CD4-positive, alpha-beta T cell treated with Interleukin-21 for 1 hour (primary cell): ENCODE data around the gene KRTAP12-4.
"Not testable (repeated sequence)": the region's sequence is repeated elsewhere in the genome, so short reads cannot be mapped to it uniquely, and the experiment has no call there.

Experiments used
- DNase-seq: peaks from one replicate; pipeline ENCODE4 v3.0.0-alpha.2; 2020

Gene KRTAP12-4

DNA sequence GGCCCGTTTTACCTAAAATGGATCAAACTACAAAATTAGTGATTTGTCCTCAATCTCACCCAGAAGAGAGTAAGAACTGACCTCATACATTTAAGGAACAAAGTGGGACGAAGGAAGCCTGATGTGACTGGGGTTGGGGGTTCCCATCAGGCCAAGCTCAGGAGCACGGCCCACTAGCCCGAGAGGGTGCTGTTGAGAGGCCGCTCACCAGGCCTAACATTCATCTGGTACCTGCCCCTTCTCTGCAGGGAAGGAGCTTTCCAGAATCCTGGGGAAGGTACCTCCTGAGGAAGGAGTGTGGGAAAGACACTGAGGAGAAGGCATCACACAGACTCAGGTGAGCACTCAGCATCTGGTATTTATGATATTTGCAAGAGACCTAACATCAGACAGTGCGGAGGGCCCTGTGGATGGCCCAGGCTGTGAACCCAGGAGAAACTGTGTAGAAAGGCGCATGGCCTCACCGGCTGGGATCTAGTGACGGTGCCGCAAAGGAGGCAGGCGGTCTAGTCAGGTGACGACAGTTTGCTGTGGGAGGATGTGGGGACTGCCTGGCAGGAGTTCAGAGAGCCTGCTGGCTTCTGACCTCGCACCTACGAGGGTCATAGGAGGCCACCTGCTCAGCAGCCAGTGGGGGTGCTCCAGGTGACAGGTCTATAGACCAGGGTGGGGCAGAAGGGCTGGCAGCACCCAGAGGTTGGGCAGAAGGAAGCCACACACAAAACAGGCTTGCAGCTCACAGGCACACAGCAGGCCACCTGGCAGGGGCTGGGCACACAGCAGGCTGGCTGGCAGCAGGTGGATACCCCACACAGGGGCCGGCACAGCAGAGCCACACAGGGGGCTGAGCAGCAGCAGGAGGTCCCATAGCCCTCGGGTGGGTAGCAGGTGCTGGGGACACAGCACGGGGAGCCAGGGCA is 543 bp downstream of the KRTAP12-4 start:
- peak; percentile 80 for DNase-seq

DNA sequence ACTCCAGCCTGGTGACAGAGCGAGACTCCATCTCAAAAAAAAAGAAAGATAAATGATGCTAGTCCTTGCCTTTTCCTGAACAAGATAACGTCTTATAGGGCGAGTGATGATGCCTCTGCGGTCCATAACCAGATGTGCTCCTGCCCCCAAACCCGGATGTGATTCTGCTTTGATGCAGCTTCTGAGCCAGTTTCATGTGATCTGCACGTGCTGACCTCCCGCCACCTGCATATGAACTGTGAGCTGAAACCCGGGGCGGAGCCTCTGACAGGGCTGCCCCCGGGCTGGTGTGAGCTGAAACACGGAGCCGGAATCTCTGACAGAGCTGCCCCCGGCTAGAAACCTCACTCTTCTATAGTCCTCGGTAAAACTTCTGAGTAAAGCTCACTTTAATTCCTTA is 1.3 kb downstream of the KRTAP12-4 start:
- DNase-seq = no peak

DNA sequence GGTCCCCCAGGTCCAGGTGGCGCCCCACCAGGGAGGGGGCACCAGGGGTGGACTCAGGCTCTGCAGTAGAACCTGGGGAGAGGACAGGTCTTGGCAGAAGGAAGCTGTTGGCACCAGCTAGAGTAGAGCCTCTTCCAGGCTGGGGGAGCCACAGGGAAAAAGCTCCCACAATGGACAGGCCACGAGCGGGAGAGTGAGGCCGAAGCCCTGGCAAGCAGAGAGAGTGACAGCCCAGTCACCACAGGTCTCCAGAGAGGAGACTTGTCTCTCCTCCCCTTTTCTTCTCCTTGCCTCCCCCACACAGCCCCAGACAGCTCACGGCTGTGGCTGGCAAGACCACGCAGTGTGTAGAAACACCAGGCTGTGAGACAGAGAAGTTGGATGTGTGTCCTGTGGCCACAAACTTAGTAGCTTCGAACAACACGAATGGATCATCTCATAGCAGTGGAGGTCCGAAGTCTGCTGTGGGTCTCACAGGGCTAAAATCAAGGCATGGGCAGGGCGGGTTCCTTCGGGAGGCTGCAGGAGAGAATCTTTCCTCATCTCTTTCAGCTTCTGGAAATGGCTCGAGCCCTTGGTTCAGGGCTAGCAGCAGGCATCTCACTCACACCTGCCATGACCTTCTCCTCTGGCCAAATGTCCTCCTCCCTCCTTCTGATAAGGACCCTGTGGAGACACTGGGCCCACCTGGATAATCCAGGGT is 3.3 kb downstream of the KRTAP12-4 start:
- DNase-seq = no peak

DNA sequence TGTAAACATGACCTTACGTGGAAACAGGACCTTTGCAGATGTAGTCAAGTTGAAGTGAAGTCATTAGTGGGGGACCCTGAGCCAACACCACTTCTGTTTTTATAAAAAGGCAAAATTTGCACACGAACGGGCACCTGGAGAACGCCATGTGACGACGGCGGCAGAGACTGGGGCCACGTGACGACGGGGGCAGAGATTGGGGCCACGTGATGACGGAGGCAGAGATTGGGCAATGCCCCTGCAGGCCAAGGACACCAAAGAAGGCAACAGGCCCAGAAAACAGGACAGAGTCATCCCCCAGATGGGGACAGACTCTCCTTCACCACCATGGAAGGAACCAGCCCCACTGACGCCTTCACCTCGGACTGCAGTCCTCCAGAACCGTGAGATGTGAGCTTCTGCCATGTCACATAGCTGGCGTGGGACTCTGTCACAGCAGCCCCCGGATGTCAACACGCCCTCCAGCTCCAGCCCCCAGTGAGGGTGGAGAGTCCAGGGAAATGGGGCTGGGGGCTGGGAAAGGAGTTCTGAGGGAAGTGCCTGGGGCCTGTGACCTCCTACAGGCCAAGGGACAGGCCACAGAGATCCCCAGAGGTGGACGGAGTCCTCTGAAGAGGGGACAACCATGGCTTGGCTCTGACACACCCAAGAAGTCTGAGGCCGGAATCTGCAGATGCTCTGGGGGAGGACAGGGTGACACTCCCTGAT is 4.0 kb downstream of the KRTAP12-4 start:
- DNase-seq = no peak

DNA sequence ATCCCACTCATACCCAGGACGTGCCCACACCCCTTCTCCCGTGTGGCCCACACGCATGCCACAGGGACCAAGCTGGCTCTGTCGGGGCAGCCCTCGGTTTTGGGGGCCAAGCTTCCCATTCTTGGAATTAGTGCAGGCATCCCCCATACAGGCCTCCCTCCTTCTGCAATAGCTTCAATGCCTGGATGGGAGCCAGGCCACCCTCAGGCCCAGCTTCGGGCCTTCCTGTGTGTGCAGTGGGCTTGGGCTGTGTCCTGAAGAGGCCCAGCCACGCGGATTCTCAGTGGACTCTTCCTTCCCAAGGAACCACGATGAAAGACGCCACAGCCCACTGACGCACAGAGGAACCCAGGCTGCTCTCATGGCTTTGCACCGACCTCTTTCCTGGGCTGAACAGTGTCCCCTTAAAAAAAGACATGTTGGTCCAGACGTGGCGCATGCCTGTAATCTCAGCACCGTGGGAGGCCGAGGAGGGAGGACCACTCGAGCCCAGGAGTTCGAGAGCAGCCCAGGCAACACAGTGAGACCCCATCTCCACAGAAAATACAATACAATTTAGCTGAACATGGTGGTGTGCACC is 4.8 kb downstream of the KRTAP12-4 start:
- DNase-seq = no peak

DNA sequence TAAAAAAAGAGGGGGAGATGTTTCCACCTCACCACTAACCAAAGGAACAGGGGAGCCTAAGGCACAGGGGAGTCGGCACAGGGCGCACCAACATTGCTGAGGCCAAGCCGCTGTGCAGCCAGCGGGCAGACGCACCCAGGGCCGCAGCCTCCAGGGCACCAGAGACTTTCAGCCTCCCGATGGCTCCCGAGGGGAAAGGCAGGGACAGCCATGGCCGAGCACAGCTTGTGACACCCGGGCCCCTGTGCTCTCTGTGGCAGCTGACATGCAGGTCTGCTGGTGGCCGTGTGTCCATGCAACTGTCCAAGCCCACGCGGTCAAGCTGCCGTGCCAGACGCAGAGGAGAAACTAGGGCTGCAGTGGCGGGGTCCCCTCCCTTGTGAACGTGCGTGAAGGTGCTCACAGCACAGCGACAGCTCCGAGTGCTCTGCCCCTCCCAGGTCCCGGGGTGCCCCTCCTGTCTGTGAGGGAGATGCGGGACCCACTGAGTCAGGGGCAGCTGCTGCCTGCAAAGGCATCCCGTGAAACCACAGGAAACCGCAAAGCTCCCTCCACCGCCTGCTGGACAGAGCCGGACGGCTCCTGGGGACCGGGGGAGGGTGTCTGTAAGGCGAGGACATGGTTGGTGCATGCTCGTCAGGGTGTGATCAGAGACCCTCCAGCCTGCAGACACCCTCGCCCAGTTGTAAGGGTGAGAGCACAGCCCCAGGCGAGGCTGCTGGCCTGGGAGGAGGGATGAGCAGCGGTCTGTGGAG is 5.7 kb downstream of the KRTAP12-4 start:
- DNase-seq = no peak

DNA sequence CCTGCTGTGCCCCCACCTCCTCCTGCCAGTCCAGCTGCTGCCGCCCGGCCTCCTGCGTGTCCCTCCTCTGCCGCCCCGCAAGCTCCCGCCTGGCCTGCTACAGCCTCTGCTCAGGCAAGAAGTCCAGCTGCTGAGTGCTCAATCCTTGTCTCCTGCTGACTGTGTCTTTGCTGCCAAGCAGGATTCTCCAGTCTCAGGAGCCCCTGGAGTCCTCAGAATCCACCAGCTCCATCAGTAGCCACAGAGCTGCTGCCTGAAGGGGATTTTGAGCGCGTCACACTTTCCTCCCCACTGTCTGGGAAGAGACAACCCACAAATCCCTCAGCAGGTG is 7.3 kb downstream of the KRTAP12-4 start:
- no peak for DNase-seq

DNA sequence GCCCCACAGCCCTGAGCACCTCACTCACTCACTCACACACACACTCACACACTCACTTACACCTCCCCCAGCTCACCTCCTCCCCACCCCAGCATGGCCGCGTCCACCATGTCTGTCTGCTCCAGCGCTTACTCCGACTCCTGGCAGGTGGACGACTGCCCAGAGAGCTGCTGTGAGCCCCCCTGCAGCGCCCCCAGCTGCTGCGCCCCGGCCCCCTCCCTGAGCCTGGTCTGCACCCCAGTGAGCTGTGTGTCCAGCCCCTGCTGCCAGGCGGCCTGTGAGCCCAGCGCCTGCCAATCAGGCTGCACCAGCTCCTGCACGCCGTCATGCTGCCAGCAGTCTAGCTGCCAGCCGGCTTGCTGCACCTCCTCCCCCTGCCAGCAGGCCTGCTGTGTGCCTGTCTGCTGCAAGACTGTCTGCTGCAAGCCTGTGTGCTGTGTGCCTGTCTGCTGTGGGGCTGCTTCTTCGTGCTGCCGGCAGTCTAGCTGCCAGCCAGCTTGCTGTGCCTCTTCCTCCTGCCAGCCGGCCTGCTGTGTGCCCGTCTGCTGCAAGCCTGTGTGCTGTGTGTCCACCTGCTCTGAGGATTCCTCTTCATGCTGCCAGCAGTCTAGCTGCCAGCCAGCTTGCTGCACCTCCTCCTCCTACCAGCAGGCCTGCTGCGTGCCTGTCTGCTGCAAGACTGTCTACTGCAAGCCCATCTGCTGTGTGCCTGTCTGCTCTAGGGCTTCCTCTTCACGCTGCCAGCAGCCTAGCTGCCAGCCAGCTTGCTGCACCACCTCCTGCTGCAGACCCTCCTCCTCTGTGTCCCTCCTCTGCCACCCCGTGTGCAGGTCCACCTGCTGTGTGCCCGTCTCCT is 7.9 kb downstream of the KRTAP12-4 start, which contains the start of gene KRTAP10-11:
KRTAP10-11 (plus strand) TSS at position 49 of the 856 bp plus-strand sequence; CDS start at position 94, 45 bp downstream.
- not testable (repeated sequence) for DNase-seq

DNA sequence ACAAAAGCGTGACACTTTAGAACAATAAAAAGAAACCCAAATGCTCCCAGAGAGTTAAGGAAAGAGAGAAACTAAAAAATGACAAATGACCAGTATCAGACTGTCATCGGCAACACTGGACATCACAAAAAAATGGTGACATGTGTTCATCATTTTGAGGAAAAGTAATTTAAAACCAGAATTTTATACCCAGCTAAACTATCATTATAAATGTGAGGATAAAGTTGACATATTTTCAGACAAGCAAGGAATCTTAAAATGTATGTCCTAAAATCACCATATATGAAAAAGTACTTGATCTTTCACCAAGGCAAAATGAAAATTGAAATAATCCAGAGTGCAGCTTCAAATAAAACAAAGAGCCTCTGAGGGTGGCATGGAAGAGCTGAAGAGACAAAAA is 9.6 kb downstream of the KRTAP12-4 start:
- no peak for DNase-seq

DNA sequence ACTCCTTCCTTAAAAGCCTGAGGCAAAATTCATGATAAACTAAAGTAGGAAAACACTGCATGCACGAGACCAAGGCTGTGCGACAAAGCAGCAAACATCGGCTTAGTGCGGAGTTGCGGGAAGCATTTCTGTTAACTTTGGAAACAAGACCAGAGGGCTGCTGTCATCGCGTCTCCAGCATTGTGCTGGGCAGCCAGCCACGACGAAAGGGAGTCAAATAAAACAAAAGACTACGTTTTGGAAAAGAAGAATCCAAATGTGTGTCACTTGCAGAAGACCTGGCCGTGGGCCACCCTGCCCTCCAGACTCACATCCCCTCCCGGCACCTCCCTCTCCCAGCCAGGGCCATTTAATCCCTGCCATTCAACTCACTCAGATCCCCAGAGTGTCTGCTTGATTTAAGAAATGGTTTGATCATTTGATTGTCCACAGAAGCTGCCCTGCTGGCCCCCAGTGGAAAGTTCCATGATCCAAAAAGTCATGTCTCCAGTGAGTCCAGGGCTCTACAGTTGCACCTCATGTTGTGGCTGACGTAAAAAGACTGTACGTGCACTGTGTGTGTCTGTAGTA is 10.6 kb downstream of the KRTAP12-4 start:
- DNase-seq = no peak

DNA sequence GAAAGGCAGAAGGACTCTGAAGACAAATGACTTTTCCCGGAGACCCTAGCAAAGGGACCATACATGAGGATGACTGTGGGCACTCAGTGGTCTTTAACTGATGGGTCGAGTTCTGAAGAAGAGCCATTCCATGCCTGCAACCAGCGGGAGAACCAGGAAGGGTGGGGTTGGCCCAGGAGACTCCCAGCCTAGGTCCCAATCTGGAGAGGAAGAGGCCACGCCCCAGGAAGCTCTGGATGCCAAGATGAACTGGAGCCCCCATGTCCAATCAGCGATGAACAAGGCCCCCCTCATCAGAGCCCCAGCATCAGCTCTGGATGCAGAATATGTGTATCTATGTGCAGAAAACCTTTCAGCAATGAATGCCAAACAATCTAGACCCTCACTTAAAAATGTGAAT is 13.7 kb downstream of the KRTAP12-4 start:
- DNase-seq = no peak

DNA sequence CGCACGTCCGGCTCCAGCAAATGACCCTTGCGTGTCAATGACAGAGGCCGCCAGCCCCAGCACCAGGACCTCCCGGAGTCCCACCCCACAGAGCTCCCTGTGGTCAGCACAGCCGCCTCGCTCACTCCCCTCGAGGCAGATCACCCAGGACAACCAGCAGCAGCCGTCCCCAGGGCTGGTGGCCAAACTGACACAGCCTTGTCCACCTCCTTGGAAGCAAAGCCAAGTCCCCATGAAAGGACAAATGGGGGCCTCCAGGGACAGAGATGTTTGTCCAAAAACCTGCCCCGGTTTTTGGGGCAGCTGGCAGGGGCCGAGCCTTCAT is 15.2 kb downstream of the KRTAP12-4 start:
- DNase-seq = no peak

DNA sequence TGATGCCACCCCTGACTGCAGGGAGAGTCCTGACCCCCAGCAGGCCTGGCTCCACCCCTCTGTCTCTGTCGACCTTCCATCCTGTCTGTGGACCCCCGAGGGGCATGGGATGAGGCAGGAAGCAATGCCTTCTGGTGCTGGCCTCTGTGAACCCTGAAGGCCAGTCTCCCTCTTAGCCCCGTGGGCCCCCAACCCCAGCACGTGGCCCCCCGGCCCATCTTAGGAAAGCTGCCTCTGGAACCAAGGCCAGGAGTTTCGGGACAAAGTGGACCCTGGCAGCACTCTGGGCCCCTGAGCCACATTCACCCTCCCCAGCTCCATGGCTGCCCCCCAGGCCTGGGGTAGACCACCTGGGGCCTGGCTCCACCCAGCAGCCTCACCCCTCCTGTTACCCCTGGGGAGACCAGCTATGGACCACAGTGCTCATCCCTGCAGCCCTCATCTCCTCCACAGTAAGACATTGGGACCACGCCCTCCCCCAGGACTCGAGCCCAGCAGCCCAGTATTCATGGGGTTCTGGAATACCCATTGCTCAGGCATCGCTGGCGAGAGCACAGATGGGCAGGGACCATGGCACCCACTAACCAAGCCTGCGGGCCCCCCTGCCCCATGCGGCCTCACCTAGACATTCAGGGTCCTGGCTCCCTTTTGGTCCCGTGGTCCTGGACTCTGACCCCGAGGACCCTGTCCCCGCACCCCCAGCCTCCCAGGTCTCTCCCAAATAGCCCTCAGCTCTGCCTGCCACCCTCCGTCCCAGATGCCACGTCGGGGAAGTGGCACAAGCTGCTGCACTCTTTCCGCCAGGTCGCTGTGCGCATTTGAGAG is 15.7 kb downstream of the KRTAP12-4 start:
- DNase-seq = not testable (repeated sequence)

DNA sequence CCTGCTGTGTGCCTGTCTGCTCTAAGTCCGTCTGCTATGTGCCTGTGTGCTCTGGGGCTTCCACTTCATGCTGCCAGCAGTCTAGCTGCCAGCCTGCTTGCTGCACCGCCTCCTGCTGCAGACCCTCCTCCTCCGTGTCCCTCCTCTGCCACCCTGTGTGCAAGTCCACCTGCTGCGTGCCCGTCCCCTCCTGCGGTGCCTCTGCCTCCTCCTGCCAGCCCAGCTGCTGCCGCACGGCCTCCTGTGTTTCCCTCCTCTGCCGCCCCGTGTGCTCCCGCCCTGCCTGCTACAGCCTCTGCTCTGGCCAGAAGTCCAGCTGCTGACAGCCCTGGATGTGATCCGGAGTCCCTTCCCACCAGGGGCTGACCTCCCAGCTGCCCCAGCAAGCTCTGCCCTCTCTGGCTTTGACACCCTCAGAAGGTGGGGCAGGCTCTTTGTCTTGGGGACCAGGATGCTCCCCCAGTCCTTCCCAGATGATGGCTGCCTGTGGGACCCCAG is 16.6 kb downstream of the KRTAP12-4 start:
- not testable (repeated sequence) for DNase-seq

DNA sequence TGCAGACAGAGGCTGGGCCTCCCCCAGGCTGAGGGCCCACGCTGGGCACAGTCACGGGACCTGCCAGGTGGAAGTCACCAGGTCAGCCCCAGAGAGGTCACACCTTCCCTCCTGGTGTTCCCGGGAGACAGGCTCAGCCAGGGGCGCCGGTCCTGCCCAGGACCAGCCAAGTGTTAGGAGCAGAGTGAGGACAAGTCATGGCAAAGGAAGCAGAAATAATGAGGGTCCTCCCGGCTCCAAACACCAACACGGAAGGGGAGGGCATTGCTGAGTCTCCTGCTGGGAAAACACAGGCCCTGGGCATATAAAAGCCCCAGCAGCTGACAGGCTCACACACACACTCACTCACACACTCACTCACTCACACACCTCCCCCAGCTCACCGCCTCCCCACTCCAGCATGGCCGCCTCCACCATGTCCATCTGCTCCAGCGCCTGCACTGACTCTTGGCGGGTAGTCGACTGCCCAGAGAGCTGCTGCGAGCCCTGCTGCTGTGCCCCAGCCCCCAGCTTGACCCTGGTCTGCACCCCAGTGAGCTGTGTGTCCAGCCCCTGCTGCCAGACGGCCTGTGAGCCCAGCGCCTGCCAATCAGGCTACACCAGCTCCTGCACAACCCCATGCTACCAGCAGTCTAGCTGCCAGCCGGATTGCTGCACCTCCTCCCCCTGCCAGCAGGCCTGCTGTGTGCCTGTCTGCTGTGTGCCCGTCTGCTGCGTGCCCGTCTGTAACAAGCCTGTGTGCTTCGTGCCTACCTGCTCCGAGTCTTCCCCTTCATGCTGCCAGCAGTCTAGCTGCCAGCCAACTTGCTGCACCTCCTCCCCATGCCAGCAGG is 17.2 kb downstream of the KRTAP12-4 start, which contains the start of gene KRTAP10-10:
KRTAP10-10 (plus strand) TSS at position 339 of the 833 bp plus-strand sequence; CDS start at position 401, 62 bp downstream.
- no peak for DNase-seq

DNA sequence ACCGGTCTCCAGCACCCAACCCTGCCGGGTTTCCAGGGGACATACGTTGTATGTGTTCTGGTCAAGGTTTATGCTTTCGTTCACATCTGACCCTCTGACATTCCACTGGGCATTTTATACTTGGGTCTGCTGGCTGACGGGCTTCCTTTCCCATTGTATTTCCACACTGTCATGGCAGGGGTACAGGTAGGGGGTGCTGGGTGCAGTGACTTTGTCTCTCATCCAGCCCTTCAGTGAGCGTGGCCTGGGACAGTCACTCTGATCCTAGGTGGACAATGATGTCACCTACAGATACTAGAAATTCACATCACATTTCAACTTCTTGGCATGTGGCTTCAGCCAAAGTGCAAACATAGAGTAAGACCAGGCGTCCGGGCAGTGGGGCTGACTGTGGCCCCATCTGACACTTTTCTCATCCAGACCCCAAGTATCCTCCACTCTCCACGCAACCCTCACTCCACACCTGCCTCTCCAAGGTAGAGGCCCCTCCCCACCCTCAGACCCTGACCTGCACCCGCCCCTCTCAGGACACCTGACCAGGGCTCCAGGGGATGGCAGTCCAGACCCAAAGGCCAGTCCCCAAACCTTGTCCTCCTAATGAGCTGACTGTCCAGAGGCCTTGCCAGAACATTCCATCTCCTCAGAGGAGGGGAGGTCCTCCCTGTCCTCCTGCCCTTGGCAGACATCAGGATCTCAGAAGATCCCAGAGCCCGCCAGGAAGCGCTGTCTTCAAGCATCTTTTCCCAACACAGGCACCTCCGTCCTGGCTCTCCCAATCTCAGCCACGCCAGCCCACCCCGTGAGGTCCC is 18.0 kb downstream of the KRTAP12-4 start:
- DNase-seq = no peak

DNA sequence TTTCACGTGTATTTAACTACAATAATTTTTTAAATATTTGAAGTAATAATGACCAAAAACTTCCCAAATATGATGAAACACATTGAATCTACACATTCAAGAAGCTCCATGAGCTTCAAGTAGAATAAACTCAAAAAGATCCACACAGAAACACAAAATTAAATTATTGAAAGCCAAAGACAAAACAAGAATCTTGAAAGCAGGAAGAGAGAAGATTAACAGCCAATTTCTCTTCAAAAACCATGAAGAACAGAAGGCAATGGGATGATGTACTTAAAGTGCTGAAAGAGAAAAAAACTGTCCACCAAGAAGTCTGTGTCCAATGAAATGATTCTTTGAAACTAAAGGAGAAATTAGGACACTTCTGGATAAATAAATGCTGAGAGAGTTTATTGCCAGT is 22.4 kb downstream of the KRTAP12-4 start:
- no peak for DNase-seq

DNA sequence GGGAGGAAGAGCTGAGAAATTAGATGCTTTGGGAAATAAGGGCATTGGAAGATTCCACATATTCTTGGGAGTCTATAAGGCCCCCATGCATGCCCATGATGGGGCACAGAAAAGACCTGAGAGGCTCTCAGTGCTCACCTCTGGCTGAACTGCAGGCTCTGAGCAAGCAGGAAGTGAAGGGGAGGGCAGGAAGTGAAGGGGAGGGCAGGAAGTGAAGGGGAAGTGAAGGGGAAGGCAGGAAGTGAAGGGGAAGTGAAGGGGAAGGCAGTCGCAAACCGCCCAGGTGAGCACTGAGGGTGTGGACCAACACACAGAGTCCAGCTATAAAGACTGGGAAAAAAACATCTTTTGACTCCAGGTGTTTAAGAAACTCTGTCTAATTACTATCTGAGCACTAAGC is 24.0 kb downstream of the KRTAP12-4 start:
- peak; percentile 21 for DNase-seq
